ENCODE results near the gene CDK2AP2.

The CDK2AP2 gene

GRCh38 chr11:67465189-67465510, 42.8 kb downstream of the CDK2AP2 start:
- ChIA-PET CTCF (interaction anchor here (1.0 kb wide), 1 partner anchor 64 kb away, joined by 4 read pairs; the partner anchor contains the start of gene PPP1CA), POLR2A (no interaction called here)
- TF ChIP-seq, protein P1, sequence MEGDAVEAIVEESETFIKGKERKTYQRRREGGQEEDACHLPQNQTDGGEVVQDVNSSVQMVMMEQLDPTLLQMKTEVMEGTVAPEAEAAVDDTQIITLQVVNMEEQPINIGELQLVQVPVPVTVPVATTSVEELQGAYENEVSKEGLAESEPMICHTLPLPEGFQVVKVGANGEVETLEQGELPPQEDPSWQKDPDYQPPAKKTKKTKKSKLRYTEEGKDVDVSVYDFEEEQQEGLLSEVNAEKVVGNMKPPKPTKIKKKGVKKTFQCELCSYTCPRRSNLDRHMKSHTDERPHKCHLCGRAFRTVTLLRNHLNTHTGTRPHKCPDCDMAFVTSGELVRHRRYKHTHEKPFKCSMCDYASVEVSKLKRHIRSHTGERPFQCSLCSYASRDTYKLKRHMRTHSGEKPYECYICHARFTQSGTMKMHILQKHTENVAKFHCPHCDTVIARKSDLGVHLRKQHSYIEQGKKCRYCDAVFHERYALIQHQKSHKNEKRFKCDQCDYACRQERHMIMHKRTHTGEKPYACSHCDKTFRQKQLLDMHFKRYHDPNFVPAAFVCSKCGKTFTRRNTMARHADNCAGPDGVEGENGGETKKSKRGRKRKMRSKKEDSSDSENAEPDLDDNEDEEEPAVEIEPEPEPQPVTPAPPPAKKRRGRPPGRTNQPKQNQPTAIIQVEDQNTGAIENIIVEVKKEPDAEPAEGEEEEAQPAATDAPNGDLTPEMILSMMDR (IDR thresholded peaks at IDR 0.05; ENCODE audit: insufficient read depth, low read length, missing control alignments): no peak
- no peak for DNase-seq (ENCODE audit: low read depth, low spot score)
- H3K4me3 ChIP-seq (ENCODE audit: low read depth, low read length): peak overlapping the region; percentile 70

- TF ChIP-seq, protein P1 (IDR thresholded peaks at IDR 0.05; ENCODE audit: insufficient read depth, low read length, missing control alignments): no peak
- ChIA-PET CTCF (interaction anchor here (1.0 kb wide), 1 partner anchor 64 kb away, joined by 4 read pairs; the partner anchor contains the start of gene PPP1CA), POLR2A (no interaction called here)
- DNase-seq (ENCODE audit: low read depth, low spot score): no peak
- H3K4me3 ChIP-seq (ENCODE audit: low read depth, low read length): peak overlapping the region; percentile 70
Observed at GRCh38 chr11:67464411-67465188, 43.4 kb downstream of the CDK2AP2 start.

GRCh38 chr11:67463680-67464410, 44.1 kb downstream of the CDK2AP2 start:
- ChIA-PET POLR2A (no interaction called here), CTCF (no interaction called here)
- TF ChIP-seq, protein P1 (IDR thresholded peaks at IDR 0.05; ENCODE audit: insufficient read depth, low read length, missing control alignments): no peak
- H3K4me3 ChIP-seq (ENCODE audit: low read depth, low read length): peak overlapping the region; percentile 70
- DNase-seq (ENCODE audit: low read depth, low spot score): no peak

- POLR2A ChIA-PET: no interaction called here
- CTCF ChIA-PET: no interaction called here
- DNase-seq (ENCODE audit: low read depth, low spot score): no peak
- TF ChIP-seq, protein P1 (IDR thresholded peaks at IDR 0.05; ENCODE audit: insufficient read depth, low read length, missing control alignments): no peak
- no peak overlapping the region for H3K4me3 ChIP-seq (ENCODE audit: low read depth, low read length)
Observed at GRCh38 chr11:67463186-67463585, 44.8 kb downstream of the CDK2AP2 start.

GRCh38 chr11:67458266-67458665, 49.7 kb downstream of the CDK2AP2 start:
- DNase-seq (ENCODE audit: low read depth, low spot score): no peak
- H3K4me3 ChIP-seq (ENCODE audit: low read depth, low read length): no peak overlapping the region
- ChIA-PET POLR2A (interaction anchor here (0.6 to 1.5 kb wide), 2 partner anchors 10 to 21 kb away, joined by 3 to 8 read pairs; no protein-coding TSS in a partner anchor), CTCF (no interaction called here)
- TF ChIP-seq, protein P1 (IDR thresholded peaks at IDR 0.05; ENCODE audit: insufficient read depth, low read length, missing control alignments): no peak

DNA sequence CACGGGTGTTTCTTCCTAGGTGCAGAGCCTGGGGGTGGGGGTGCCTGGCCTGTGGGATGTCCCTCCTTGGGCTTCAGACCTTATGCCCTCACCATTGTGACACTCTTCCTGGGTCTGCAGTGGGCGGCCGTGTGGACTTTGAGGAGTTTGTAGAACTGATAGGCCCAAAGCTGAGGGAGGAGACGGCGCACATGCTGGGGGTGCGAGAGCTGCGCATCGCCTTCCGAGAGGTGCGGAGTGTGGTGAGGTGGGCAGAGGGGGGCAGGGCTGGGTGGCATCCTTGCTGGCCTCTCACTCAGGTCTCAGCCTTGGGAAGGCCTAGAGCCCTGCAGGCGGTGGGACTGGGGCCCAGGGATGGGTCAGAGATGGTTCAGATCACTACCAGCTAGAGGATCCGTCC, 50.5 kb downstream of the CDK2AP2 start:
- POLR2A ChIA-PET: no interaction called here
- CTCF ChIA-PET: no interaction called here
- DNase-seq (ENCODE audit: low read depth, low spot score): no peak
- TF ChIP-seq, protein P1 (IDR thresholded peaks at IDR 0.05; ENCODE audit: insufficient read depth, low read length, missing control alignments): no peak
- H3K4me3 ChIP-seq (ENCODE audit: low read depth, low read length): no peak overlapping the region

Measured in AG04449 (cell line).